Activated T-cell treated with anti-CD3 and anti-CD28 coated beads for 24 hours (primary cell): ENCODE results near the gene CEACAM21.

Source experiments
- DNase-seq: peaks from one replicate; pipeline ENCODE4 v3.0.0-alpha.2; 2020; ENCODE audit warnings: low read depth

Gene CEACAM21

DNA sequence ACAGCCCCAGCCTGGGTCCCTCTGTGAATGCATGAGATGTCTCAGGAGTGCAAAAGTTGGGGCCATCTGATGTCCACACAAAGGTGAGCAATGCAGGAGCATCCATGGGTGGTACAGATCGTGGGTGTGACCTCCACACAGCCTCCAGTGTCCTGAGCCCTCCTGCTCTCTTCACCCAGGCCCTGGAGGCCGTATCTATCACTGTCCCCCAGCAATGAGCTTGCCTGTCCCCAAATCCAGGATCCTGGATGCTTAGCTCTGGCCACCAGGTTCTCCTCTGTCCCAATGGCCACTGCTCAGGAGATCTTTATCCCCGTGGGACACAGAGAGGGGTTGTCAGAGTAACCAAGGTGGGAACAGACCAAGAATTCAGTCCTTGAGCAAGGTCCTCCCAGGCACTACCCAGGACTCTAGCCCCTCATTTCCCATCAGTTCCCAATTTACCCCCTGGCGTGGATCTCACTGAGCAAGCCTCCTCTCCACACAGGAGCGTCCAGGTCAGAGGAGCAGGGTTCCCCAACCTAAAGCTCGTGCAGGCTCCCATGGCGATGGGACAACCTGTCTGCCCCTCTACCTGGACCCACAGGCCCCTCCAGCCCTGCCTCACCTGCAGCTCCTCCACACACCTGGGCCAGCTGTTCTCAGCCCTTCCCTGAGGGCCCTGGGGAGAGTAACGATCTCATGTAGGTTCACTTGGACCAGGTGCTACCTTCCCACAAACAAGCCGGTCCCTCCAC, 11.3 kb downstream of the CEACAM21 start:
- no peak for DNase-seq

DNA sequence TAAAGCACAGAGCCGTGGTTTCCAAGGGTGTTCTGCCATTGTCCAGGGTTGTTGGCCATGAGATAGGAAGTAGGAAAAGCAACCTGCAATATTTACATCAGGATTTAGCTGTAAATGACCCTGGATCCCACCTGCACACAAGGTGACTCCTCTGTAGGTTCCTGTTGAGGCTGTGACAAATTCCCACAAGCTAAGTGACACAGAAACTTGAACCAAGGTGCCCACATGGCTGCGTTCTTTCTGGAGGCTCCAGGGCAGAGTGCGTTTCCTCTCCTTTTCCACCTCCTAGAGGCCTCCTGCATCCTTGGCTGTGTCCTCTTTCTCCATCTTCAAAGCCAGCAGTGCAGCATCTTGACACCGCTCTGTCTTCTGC, 11.9 kb downstream of the CEACAM21 start:
- no peak for DNase-seq

- no peak for DNase-seq
These were observed 12.7 kb downstream of the CEACAM21 start for GRCh38 chr19:41588497-41589209.

DNA sequence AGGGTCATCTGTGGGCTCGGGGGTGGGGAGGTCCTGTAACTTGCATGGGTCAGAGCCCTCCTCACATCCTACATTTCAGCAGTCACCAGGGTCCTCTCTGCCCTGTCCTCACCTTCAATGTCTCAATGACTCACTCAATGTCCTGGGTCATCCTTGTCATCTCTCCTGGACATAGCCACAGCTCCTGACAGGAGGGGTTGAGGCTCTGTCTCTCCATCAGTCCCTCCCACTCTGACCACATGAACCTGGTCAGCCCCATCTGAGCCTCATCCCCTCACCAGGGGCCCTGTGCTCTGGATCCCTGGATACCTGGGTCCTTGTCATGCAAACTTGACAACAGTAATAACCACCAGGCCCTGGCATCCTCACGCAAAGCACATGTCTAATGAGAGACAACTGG, 13.4 kb downstream of the CEACAM21 start:
- DNase-seq: no peak

DNA sequence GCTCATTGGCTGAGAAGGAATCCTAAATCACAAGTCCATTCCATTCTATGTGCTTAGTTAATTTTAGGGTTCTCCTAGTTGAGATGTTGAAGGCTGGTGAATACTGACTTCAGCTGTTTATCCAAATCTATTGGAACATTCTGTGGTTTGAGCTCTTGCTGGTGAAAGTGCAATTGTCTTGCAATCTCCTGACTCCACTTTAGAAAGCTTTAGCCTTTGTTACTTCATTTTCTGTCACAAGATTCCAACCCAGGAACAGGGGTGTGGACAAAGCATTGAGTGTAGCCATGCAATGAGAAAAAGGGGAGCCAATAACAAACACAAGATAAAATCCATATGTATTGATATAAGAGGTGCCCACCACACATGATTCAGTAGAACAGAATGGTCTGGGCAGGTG, 15.0 kb downstream of the CEACAM21 start:
- DNase-seq: no peak

DNA sequence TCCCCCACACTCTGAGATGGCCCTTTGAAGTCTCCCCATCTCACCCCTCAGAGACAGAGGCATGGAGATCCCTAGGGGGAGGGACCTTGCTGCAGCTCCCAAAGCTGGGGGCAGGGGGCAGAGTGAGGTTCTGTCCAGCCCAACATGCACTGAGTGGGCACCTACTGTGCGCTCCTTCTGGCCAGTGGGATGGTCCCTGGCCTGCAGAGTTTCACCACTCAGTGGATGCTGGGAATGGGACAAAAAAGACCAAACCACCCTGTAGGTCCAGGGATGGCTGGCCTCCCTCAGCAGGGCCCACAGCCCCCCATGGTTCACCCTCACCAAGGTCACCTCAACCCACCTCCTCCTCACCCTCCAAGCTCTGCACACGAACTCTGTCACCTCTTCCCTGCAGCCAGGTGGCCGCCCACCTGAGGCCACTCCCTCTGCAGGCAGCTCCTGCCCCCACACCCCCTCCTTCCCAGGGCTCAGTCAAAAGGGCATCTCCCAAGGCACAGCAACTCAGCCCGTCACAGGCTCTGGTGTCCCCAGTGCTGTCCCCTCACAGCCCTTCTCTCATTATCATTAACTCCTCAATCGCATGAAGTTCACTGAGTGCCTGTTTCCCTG, 16.1 kb downstream of the CEACAM21 start:
- no peak for DNase-seq

DNA sequence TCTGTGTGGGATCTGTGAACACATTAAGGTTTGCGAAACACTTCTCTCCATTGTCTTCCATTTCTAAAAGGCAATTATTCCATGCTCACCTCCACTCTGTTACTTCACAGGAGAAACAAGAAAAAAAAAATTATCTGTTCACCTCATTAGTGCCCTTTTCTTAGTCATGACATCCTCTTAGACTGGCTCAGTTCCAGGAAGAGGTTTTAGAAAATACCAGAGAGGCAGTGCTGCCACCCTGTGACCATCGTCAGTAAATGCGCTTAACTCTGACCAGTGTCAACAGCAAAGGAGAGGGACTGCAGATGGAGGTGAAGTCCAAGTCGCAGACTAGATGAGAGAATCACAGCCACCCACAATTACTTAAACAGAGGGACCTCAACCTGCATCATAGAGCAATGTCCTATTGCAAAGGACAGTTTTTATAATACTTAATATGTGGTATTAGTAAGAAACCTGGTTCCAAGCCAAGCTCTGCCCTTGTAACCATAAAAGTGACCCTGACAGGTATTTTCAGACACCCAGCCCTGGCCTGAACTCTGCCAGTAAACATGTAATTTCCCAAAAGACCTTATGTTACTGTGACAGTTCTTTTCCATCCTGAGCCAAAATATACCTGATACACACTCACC, 19.4 kb downstream of the CEACAM21 start:
- DNase-seq: peak; percentile 64

GRCh38 chr19:41595890-41596280, 19.9 kb downstream of the CEACAM21 start:
- DNase-seq: no peak

DNA sequence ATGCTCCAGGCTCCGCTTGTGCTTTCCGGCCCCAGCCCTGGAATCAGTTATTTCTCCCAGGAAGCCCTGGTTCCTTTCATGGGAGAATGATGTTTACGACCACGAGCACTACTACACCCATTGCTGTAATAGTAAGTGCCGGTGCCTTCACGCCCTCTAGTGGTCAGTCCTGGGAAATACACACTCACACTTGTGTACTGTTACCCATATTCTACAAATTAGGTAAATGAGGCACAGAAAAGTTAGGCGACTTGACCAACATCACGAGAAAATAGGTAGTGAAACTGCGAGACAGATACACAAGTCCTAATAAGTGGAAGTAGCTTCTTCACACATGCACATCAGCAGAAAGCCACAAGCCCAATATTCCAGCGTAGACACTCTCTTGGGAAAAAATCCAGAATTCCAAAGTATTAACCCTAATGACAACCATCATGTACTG, 21.7 kb downstream of the CEACAM21 start:
- DNase-seq: peak; percentile 68

GRCh38 chr19:41599175-41599966, 23.4 kb downstream of the CEACAM21 start:
- no peak for DNase-seq

- no peak for DNase-seq
These were observed 25.8 kb downstream of the CEACAM21 start for GRCh38 chr19:41601771-41602170.

DNA sequence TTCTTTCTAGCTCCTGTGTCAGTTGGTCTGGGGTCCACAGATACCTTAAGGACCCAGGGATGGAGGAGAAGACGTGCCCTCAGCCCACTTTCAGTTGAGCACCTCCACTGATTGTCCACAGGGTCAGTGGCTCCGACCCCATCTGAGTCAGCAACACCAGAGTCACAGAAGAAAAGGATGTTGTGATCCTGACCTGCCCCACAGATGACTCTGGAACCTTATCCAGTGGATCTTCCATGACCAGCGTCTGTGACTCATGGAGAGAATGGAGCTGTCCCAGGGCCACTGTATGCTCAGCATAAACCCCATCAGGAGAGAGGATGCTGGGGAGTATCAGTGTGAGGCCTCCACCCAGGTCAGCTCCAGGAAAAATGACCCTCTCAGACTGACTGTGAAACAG, 28.9 kb downstream of the CEACAM21 start:
- no peak for DNase-seq

DNA sequence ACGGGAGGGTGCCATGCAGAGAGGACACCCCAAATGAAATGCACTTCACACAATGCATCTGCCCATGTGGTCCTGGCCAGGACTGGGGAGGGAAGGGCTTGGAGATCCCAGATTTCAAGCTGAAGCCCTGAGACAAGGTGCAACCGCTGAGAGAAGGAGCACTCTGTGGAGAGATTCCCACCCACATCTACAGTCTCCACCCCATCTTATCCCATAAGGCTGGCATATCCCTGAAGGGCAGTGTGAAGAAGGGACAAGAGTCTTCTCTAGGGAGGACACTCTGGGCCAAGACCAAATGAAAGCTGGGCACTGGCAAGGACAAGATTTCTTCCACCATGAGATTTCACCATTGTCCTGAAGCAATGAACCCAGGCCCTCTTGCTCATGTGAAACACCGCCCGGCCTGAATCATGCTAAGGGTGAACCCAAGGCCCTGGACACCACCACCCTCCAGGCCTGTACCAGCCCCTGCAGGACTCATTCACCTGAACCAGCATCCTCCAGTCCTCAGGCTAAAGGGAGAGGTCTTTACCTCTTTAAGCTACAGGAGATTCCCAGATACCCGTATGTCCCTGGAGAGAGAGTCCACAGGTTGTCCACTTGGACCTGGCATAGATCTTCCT, 30.4 kb downstream of the CEACAM21 start:
- DNase-seq: no peak

GRCh38 chr19:41607668-41608067, 31.7 kb downstream of the CEACAM21 start:
- no peak for DNase-seq

DNA sequence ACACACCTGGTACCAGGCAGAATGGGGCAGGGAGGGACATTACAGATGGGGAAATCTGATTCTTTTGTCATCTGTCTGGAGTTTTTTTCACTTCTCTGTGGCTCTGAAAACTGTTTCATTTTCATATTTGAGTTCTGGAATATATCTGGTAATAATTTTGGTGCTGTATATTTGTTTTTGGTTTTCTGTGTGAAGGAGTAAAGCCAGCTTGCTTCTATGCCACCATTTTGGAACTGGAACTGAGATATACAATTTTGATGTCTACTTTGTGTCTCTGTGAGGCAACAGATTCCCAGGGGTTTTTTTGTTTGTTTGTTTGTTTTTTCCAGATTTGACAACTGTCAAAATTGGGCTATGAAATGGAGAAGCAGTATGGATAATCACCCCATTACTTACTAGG, 34.8 kb downstream of the CEACAM21 start:
- DNase-seq: no peak

DNA sequence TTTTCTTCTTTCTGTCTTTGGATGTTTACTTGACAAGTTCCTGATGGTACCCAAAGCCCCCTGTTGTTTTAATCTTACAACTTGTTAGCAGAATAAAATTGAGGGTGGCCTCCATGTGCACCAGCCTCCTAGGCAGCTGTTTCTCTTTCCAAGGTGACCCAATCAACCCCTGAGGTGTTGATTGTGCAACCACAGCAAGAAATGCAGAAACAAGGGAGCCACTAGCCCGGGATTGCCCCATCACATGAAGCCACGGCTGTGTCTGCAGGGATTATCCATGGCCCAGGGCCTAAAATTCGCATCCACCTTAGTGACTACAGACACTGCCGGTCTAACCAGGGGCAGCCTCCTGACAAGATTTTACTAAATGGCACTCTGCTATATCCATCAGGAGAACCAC, 36.5 kb downstream of the CEACAM21 start:
- no peak for DNase-seq

DNA sequence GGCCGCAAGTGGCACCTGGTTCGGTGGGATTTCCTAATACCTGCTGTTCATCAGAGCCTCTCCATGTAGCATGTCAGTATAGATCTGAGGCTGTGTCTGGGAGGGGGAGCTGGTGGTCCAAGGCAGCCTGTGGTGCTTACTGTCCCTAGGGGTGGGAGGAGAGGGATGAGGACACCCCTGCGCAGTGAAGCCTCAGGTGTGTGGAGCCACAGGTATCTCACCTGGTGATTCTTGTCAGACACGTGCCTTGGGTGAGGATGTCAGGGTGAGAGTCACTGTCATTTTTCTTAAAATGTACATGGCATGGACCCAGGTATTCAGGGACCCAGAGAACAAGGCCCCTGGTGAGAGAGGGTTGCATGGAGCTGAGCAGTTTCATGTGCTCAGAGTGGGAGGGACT, 39.2 kb downstream of the CEACAM21 start:
- no peak for DNase-seq

- DNase-seq: no peak
These were observed 41.0 kb downstream of the CEACAM21 start for GRCh38 chr19:41616792-41617621.

DNA sequence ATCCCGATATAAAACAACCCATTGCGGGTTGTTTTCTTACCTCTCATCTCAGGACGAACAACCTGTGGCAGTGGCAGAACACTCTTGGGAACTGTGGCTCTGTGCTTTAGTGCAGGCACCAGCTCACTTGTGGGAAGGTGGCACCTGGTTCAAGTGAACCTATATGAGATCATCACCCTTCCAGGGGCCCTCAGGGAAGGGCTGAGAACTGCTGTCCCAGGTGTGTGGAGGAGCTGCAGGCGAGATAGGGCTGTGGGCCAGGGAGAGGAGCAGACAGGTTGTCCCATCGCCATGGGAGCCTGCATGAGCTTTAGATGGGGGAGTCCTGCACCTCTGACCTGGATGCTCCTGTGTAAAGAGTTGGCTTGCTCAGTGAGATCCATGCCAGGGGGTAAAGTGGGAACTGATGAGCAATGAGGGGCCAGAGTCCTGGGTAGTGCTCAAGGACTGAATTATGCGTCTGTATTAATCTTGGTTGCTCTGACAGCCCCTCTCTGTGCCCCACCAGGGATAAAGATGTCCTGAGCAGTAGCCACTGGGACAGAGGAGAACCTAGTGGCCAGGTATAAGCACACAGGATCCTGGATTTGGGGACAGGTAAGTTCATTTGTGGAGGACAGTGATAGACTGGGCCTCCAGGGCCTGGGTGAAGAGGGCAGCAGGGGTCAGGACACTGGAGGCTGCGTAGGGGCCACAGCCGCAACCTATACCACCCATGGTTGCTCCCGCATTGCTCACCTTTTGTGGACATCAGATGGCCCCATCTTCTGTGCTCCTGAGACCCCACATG, 42.2 kb downstream of the CEACAM21 start:
- no peak for DNase-seq

GRCh38 chr19:41619018-41619556, 43.1 kb downstream of the CEACAM21 start:
- no peak for DNase-seq
